ENCODE measurements around the gene AUTS2.

DNA sequence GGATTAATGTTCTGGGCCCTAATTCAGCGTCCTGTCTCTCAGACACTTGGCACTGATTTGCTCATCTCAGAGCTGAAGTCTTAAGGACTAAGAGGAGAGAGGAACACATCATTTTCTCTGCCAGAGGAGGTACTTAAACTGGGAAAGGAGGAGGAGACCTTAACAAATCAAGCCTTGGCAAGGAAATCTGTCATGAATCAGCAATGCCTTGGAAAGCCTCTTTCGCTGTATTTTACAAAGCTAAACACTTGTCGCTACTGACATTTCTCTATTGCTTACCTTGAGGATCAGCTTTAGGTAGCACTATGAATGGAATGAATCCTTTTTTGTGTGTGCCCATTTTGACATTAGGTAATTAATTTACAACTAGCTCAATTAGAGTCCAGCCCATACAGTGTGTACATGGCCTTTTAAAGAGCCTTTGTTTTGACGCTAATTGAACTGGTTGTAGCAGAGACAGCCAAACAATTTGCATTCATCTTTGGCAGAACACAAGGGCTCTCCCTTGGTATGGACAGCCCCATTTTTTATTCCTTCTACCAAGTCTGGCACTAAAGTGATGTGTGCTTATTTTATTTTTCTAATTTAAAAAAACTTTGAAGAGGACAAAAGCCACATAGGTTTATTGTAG is 37.4 kb downstream of the AUTS2 start:
- TF ChIP-seq GATA2 (IDR thresholded peaks at IDR 0.05; ENCODE audit: low read depth, low read length) = no peak
- TF ChIP-seq GATA3 (IDR thresholded peaks at IDR 0.05; ENCODE audit: low read depth, low read length) = no peak
